ENCODE data around the gene PIK3CB.

DNA sequence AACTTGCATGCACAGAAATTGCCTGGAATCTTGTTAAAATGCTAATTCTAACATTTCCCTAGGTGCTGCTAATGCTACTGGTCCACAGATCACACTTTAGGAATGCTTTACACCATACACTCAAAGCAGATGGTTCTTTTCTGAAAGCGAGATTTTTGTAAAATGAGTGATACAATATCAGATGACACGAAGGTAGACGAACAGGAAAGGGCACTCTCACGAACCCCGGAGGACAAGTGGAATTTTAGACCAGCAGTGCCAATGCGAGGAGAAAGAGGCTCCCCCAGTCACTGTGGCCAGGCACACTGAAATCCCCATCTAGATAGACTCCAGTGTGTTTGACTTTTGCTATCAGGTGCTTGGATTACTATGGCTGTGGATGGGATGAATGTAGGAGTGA is 205.2 kb downstream of the PIK3CB start:
- TF ChIP-seq CTCF (IDR thresholded peaks at IDR 0.05; ENCODE audit: low read depth, low read length) (no peak), POLR2A (IDR thresholded peaks at IDR 0.05; ENCODE audit: extremely low read depth, insufficient read length) (no peak), MAX (IDR thresholded peaks at IDR 0.05; ENCODE audit: low read depth, low read length) (no peak), MYC (IDR thresholded peaks at IDR 0.05; ENCODE audit: low read depth, low read length) (no peak)

Measured in NB4 (cell line).